Fibroblast of lung (primary cell): ENCODE measurements around the gene C16orf95. TPM values are rescaled to one million over a fixed set of nuclear protein-coding genes. Genes with fewer than 3 reads are reported as not detected.
A peak's percentile ranks its signal among the peaks of the same experiment; 100 is the strongest.

Source experiments
- DNase-seq, 2 donors: peaks; one replicate each; pipeline versions ENCODE4 v3.0.0 to v3.0.0-alpha.2; 2010; ENCODE audit warnings: low read depth in 2 of 2
- H2AFZ ChIP-seq: 2 replicates; pipeline ENCODE4 v1.5.1; 2012; ENCODE audit warnings: low read length, control low read depth, inconsistent platforms
- H3K27ac ChIP-seq: 2 replicates; pipeline ENCODE4 v1.5.1; 2011; ENCODE audit warnings: low read length, control low read depth; ENCODE audit not compliant: insufficient read depth
- H3K27me3 ChIP-seq: 2 replicates; pipeline ENCODE4 v1.5.1; 2011; ENCODE audit warnings: mild to moderate bottlenecking, low read length; ENCODE audit not compliant: control insufficient read depth, insufficient read depth
- H3K36me3 ChIP-seq: 2 replicates; pipeline ENCODE4 v1.5.1; 2011; ENCODE audit warnings: low read length; ENCODE audit not compliant: control insufficient read depth, insufficient read depth
- H3K4me1 ChIP-seq: 2 replicates; pipeline ENCODE4 v1.5.1; 2011; ENCODE audit warnings: low read length; ENCODE audit not compliant: control insufficient read depth, insufficient read depth; ENCODE audit errors: extremely low read depth
- H3K4me2 ChIP-seq: 2 replicates; pipeline ENCODE4 v1.5.1; 2011; ENCODE audit warnings: low read length, control low read depth; ENCODE audit not compliant: insufficient read depth; ENCODE audit errors: extremely low read depth
- H3K4me3 ChIP-seq, 4 experiments: fragments of 200-600 bp in 1 of 4; sonication (generic) in 1 of 4; replicated peaks in 1 of 4; 2 replicates each; pipeline ENCODE4 v1.5.1; 2011 to 2016; ENCODE audit warnings: low read length in 4 of 4, low read depth in 3 of 4, mild to moderate bottlenecking in 3 of 4, control low read depth in 2 of 4, inconsistent platforms in 1 of 4, mixed read lengths in 1 of 4; ENCODE audit not compliant: insufficient read depth in 1 of 4; ENCODE audit errors: control extremely low read depth in 1 of 4
- H3K79me2 ChIP-seq: 2 replicates; pipeline ENCODE4 v1.5.1; 2012; ENCODE audit warnings: mild to moderate bottlenecking, low read length, inconsistent platforms; ENCODE audit not compliant: control insufficient read depth, insufficient read depth
- H3K9ac ChIP-seq: 2 replicates; pipeline ENCODE4 v1.5.1; 2011; ENCODE audit warnings: mild to moderate bottlenecking, low read length, control low read depth; ENCODE audit not compliant: insufficient read depth
- H3K9me3 ChIP-seq: 2 replicates; pipeline ENCODE4 v1.5.1; 2012; ENCODE audit warnings: low read depth, low read length; ENCODE audit not compliant: control insufficient read depth, insufficient read depth
- H4K20me1 ChIP-seq: 2 replicates; pipeline ENCODE4 v1.5.1; 2011; ENCODE audit warnings: low read length; ENCODE audit not compliant: control insufficient read depth, insufficient read depth; ENCODE audit errors: extremely low read depth
- CTCF ChIP-seq, 2 donors: IDR thresholded peaks in 1 of 2; conservative IDR thresholded peaks in 1 of 2; 1 replicate in 1 of 2; 2 replicates in 1 of 2; pipeline ENCODE4 v1.5.1; 2011 to 2012; ENCODE audit warnings: low read length in 2 of 2, control low read depth in 1 of 2, inconsistent platforms in 1 of 2, low read depth in 1 of 2, mild to moderate bottlenecking in 1 of 2
- EZH2 ChIP-seq: IDR thresholded peaks from 2 replicates; pipeline ENCODE4 v1.5.1; 2012; ENCODE audit warnings: low read length, control low read depth, mild to moderate bottlenecking; ENCODE audit errors: missing control alignments
- polyA plus RNA-seq, 2 donors: library from polyadenylated mRNA; depleted of rRNA in 1 of 2; stranded (reverse) in 1 of 2; unstranded in 1 of 2; fragments of >200 nt; gene quantifications; 2 replicates each; pipeline ENCODE4 v1.2.1, GENCODE V29; 2011 to 2012; ENCODE audit warnings: missing spikeins in 1 of 2
- total RNA-seq: library from RNA; depleted of rRNA; stranded (reverse); fragments of >200 nt; gene quantifications from 2 replicates; pipeline ENCODE4 v1.2.1, GENCODE V29; 2014

Gene C16orf95
- total and polyA plus RNA-seq, 2 donors (not counting 1 experiment from before 2014, with no cell fraction given): 1.3 to 5.4 TPM

GRCh38 chr16:87295259-87295658 lies 21.9 kb downstream of the C16orf95 start:
- Histone ChIP-seq H3K4me2 (no peak overlapping the region), H2AFZ (no peak overlapping the region), H3K4me1 (no peaks in the 10 kb centered on the region), H3K79me2 (no peaks in the 10 kb centered on the region), H3K4me3 (no peak overlapping the region), H3K9ac (no peak overlapping the region), H3K27me3 (no peaks in the 10 kb centered on the region), H3K9me3 (no peaks in the 10 kb centered on the region), H4K20me1 (no peaks in the 10 kb centered on the region), H3K36me3 (no peaks in the 10 kb centered on the region), H3K27ac (no peak overlapping the region)
- TF ChIP-seq EZH2: no peak
- no peak for TF ChIP-seq CTCF (conservative IDR thresholded peaks at IDR 0.05 in 1 of 2, IDR thresholded peaks at IDR 0.05 in 1 of 2; ENCODE audit: low read depth in 1 of 2, low read length in 2 of 2)
- DNase-seq: peak in 1 of 2 donors; percentile 11

GRCh38 chr16:87293990-87294389 lies 23.2 kb downstream of the C16orf95 start:
- TF ChIP-seq EZH2 (no peak), CTCF (conservative IDR thresholded peaks at IDR 0.05 in 1 of 2, IDR thresholded peaks at IDR 0.05 in 1 of 2; ENCODE audit: low read depth in 1 of 2, low read length in 2 of 2) (no peak)
- Histone ChIP-seq H4K20me1 (no peaks in the 10 kb centered on the region), H3K9ac (no peak overlapping the region), H3K4me3 (no peak overlapping the region), H3K27ac (no peak overlapping the region), H3K36me3 (no peaks in the 10 kb centered on the region), H3K4me1 (no peaks in the 10 kb centered on the region), H3K9me3 (no peaks in the 10 kb centered on the region), H2AFZ (no peak overlapping the region), H3K27me3 (no peaks in the 10 kb centered on the region), H3K4me2 (no peak overlapping the region), H3K79me2 (no peaks in the 10 kb centered on the region)
- no peak for DNase-seq

GRCh38 chr16:87291944-87292343 lies 25.2 kb downstream of the C16orf95 start:
- Histone ChIP-seq H3K27ac (no peak overlapping the region), H3K9me3 (no peaks in the 10 kb centered on the region), H3K36me3 (no peaks in the 10 kb centered on the region), H3K4me3 (no peak overlapping the region), H3K4me2 (no peak overlapping the region), H4K20me1 (no peaks in the 10 kb centered on the region), H2AFZ (no peak overlapping the region), H3K4me1 (no peaks in the 10 kb centered on the region), H3K27me3 (no peaks in the 10 kb centered on the region), H3K9ac (no peak overlapping the region), H3K79me2 (no peaks in the 10 kb centered on the region)
- TF ChIP-seq CTCF (conservative IDR thresholded peaks at IDR 0.05 in 1 of 2, IDR thresholded peaks at IDR 0.05 in 1 of 2; ENCODE audit: low read depth in 1 of 2, low read length in 2 of 2) (no peak), EZH2 (no peak)
- DNase-seq: no peak
